ENCODE data around the gene PSME3IP1.

PSME3IP1 gene

GRCh38 chr16:57185446-57185944, 344 bp downstream of the PSME3IP1 start:
- Histone ChIP-seq H3K4me3 (ENCODE audit: low read depth, low read length) (peak overlapping the region; percentile 87), H3K4me1 (ENCODE audit: control insufficient read depth, insufficient read depth, low read length) (peaks cover 33% of the 10 kb centered on the region), H3K9me3 (ENCODE audit: control insufficient read depth, insufficient read depth, low read length) (no peaks in the 10 kb centered on the region), H3K36me3 (ENCODE audit: control insufficient read depth, insufficient read depth, low read length) (no peaks in the 10 kb centered on the region), H3K27ac (ENCODE audit: low read depth, low read length) (peak overlapping the region; percentile 88), H3K9ac (ENCODE audit: low read depth, low read length) (peak overlapping the region; percentile 79), H3K27me3 (ENCODE audit: control insufficient read depth, insufficient read depth, low read length) (no peaks in the 10 kb centered on the region)

GRCh38 chr16:57184887-57185445, 873 bp downstream of the PSME3IP1 start:
- H3K9ac ChIP-seq (ENCODE audit: low read depth, low read length), result peak overlapping the region; percentile 79
- H3K4me3 ChIP-seq (ENCODE audit: low read depth, low read length), result peak overlapping the region; percentile 87
- no peaks in the 10 kb centered on the region for H3K9me3 ChIP-seq (ENCODE audit: control insufficient read depth, insufficient read depth, low read length)

GRCh38 chr16:57184113-57184512, 1.7 kb downstream of the PSME3IP1 start:
- no peak overlapping the region for H3K27ac ChIP-seq (ENCODE audit: low read depth, low read length)
- H3K9ac ChIP-seq (ENCODE audit: low read depth, low read length), result no peak overlapping the region
- H3K4me1 ChIP-seq (ENCODE audit: control insufficient read depth, insufficient read depth, low read length), result peaks cover 39% of the 10 kb centered on the region
- H3K4me3 ChIP-seq (ENCODE audit: low read depth, low read length), result peak overlapping the region; percentile 87
- no peaks in the 10 kb centered on the region for H3K36me3 ChIP-seq (ENCODE audit: control insufficient read depth, insufficient read depth, low read length)
- H3K9me3 ChIP-seq (ENCODE audit: control insufficient read depth, insufficient read depth, low read length), result no peaks in the 10 kb centered on the region
- H3K27me3 ChIP-seq (ENCODE audit: control insufficient read depth, insufficient read depth, low read length), result no peaks in the 10 kb centered on the region

More at GRCh38 chr16:57184887-57185445, 873 bp downstream of the PSME3IP1 start:
- H3K27me3 ChIP-seq (ENCODE audit: control insufficient read depth, insufficient read depth, low read length), result no peaks in the 10 kb centered on the region
- peaks cover 33% of the 10 kb centered on the region for H3K4me1 ChIP-seq (ENCODE audit: control insufficient read depth, insufficient read depth, low read length)
- no peaks in the 10 kb centered on the region for H3K36me3 ChIP-seq (ENCODE audit: control insufficient read depth, insufficient read depth, low read length)
- H3K27ac ChIP-seq (ENCODE audit: low read depth, low read length), result peak overlapping the region; percentile 88

- peak overlapping the region; percentile 72 for H3K27ac ChIP-seq (ENCODE audit: low read depth, low read length)
- no peak overlapping the region for H3K4me3 ChIP-seq (ENCODE audit: low read depth, low read length)
- no peaks in the 10 kb centered on the region for H3K9me3 ChIP-seq (ENCODE audit: control insufficient read depth, insufficient read depth, low read length)
These were observed 6.5 kb downstream of the PSME3IP1 start for GRCh38 chr16:57179215-57179828.

GRCh38 chr16:57178793-57179212, 7.0 kb downstream of the PSME3IP1 start:
- H3K9me3 ChIP-seq (ENCODE audit: control insufficient read depth, insufficient read depth, low read length), result no peaks in the 10 kb centered on the region
- H3K9ac ChIP-seq (ENCODE audit: low read depth, low read length), result no peak overlapping the region
- 0 out of 2 replicates have a peak, but pooled peaks cover under 1% of the 10 kb centered on the region for H3K36me3 ChIP-seq (ENCODE audit: control insufficient read depth, insufficient read depth, low read length)
- H3K27me3 ChIP-seq (ENCODE audit: control insufficient read depth, insufficient read depth, low read length), result no peaks in the 10 kb centered on the region
- H3K4me3 ChIP-seq (ENCODE audit: low read depth, low read length), result no peak overlapping the region
- peaks cover 24% of the 10 kb centered on the region for H3K4me1 ChIP-seq (ENCODE audit: control insufficient read depth, insufficient read depth, low read length)
- H3K27ac ChIP-seq (ENCODE audit: low read depth, low read length), result peak overlapping the region; percentile 72

More at GRCh38 chr16:57179215-57179828, 6.5 kb downstream of the PSME3IP1 start:
- Histone ChIP-seq H3K4me1 (ENCODE audit: control insufficient read depth, insufficient read depth, low read length) (peaks cover 26% of the 10 kb centered on the region), H3K27me3 (ENCODE audit: control insufficient read depth, insufficient read depth, low read length) (no peaks in the 10 kb centered on the region), H3K9ac (ENCODE audit: low read depth, low read length) (no peak overlapping the region), H3K36me3 (ENCODE audit: control insufficient read depth, insufficient read depth, low read length) (no peaks in the 10 kb centered on the region)

GRCh38 chr16:57178196-57178595, 7.6 kb downstream of the PSME3IP1 start:
- Histone ChIP-seq H3K4me1 (ENCODE audit: control insufficient read depth, insufficient read depth, low read length) (peaks cover 24% of the 10 kb centered on the region), H3K9ac (ENCODE audit: low read depth, low read length) (no peak overlapping the region), H3K27ac (ENCODE audit: low read depth, low read length) (no peak overlapping the region), H3K27me3 (ENCODE audit: control insufficient read depth, insufficient read depth, low read length) (no peaks in the 10 kb centered on the region), H3K9me3 (ENCODE audit: control insufficient read depth, insufficient read depth, low read length) (no peaks in the 10 kb centered on the region), H3K4me3 (ENCODE audit: low read depth, low read length) (no peak overlapping the region), H3K36me3 (ENCODE audit: control insufficient read depth, insufficient read depth, low read length) (0 out of 2 replicates have a peak, but pooled peaks cover 4% of the 10 kb centered on the region)

DNA sequence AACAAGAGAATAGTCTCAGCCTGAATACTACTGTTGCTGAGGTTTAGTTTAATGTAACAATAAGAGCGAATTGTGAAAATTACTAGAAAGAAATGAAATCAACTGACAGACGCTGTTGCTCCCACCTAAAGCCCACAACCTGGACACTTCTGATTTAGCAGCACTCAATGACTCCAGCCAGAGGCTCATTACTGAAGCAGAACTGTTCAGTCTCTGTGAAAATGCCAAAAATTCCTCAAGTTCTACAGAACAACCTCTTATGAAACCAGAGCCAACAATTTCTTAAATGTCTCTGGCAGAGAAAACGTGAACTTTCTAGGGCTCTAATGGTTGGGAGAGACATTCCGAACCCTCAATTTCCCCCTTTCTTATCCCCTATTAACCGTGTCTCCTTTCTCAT, 9.9 kb downstream of the PSME3IP1 start:
- Histone ChIP-seq H3K4me3 (ENCODE audit: low read depth, low read length) (no peak overlapping the region), H3K27ac (ENCODE audit: low read depth, low read length) (no peak overlapping the region), H3K36me3 (ENCODE audit: control insufficient read depth, insufficient read depth, low read length) (peaks cover 26% of the 10 kb centered on the region), H3K4me1 (ENCODE audit: control insufficient read depth, insufficient read depth, low read length) (peaks cover 8% of the 10 kb centered on the region), H3K27me3 (ENCODE audit: control insufficient read depth, insufficient read depth, low read length) (no peaks in the 10 kb centered on the region), H3K9ac (ENCODE audit: low read depth, low read length) (no peak overlapping the region), H3K9me3 (ENCODE audit: control insufficient read depth, insufficient read depth, low read length) (no peaks in the 10 kb centered on the region)

DNA sequence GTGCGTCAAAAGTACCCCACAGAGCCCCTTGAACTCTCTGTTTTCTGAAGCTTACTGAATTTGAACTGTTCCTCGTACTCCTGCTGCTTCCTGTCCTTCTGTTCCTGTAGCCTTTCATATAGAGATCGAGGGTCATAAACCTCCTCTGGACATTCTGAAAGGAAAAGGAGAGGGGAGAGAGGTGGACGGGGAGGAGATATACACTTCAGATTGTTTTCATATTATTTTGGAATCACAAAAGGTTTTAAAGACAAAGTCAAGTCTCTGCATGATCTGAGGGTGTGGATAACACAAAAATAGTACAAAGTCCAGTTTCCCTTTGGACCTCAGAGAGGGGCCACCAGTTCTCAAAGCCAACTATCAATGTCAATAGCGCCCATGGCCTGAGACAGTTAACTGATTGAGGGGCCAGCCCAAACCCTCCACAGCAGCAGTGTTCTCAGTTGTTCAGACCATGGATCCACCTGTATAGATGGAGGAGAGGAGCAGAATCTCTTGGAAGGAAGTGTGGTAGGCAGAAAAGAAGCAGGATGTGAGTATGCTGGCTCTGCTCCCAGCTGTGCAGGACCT, 13.0 kb downstream of the PSME3IP1 start:
- H3K36me3 ChIP-seq (ENCODE audit: control insufficient read depth, insufficient read depth, low read length), result peaks cover 46% of the 10 kb centered on the region
- H3K27ac ChIP-seq (ENCODE audit: low read depth, low read length), result no peak overlapping the region

GRCh38 chr16:57169327-57169726, 16.5 kb downstream of the PSME3IP1 start:
- H3K36me3 ChIP-seq (ENCODE audit: control insufficient read depth, insufficient read depth, low read length), result peaks cover 81% of the 10 kb centered on the region

More for the DNA sequence above, 13.0 kb downstream of the PSME3IP1 start:
- no peak overlapping the region for H3K9ac ChIP-seq (ENCODE audit: low read depth, low read length)
- no peaks in the 10 kb centered on the region for H3K4me1 ChIP-seq (ENCODE audit: control insufficient read depth, insufficient read depth, low read length)
- no peaks in the 10 kb centered on the region for H3K9me3 ChIP-seq (ENCODE audit: control insufficient read depth, insufficient read depth, low read length)
- no peaks in the 10 kb centered on the region for H3K27me3 ChIP-seq (ENCODE audit: control insufficient read depth, insufficient read depth, low read length)
- H3K4me3 ChIP-seq (ENCODE audit: low read depth, low read length), result no peak overlapping the region

DNA sequence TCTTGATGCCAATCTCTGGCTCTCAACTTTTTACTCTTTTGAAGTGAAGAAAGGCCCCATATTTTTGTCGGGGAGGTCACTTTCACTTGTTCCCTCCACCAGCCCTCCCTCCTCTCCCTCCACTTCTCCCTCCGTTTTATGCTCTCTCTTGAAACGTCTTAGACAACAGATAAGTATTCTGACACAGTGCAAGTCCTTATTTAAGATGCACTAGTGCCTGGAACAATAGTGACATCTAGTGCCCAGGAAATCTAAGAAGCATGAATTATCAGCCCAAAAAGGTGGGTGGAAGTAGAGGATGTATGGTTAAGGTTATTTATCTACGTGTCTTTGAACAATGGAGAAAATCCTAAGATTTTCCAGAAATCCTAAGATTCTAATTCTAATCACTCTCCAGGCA, 17.9 kb downstream of the PSME3IP1 start:
- H3K36me3 ChIP-seq (ENCODE audit: control insufficient read depth, insufficient read depth, low read length), result peaks cover 88% of the 10 kb centered on the region
- H3K4me3 ChIP-seq (ENCODE audit: low read depth, low read length), result no peak overlapping the region
- no peaks in the 10 kb centered on the region for H3K27me3 ChIP-seq (ENCODE audit: control insufficient read depth, insufficient read depth, low read length)
- no peaks in the 10 kb centered on the region for H3K9me3 ChIP-seq (ENCODE audit: control insufficient read depth, insufficient read depth, low read length)
- no peak overlapping the region for H3K27ac ChIP-seq (ENCODE audit: low read depth, low read length)
- H3K4me1 ChIP-seq (ENCODE audit: control insufficient read depth, insufficient read depth, low read length), result no peaks in the 10 kb centered on the region
- H3K9ac ChIP-seq (ENCODE audit: low read depth, low read length), result no peak overlapping the region

More at GRCh38 chr16:57169327-57169726, 16.5 kb downstream of the PSME3IP1 start:
- no peaks in the 10 kb centered on the region for H3K9me3 ChIP-seq (ENCODE audit: control insufficient read depth, insufficient read depth, low read length)
- no peak overlapping the region for H3K27ac ChIP-seq (ENCODE audit: low read depth, low read length)
- no peaks in the 10 kb centered on the region for H3K27me3 ChIP-seq (ENCODE audit: control insufficient read depth, insufficient read depth, low read length)
- no peak overlapping the region for H3K4me3 ChIP-seq (ENCODE audit: low read depth, low read length)
- H3K4me1 ChIP-seq (ENCODE audit: control insufficient read depth, insufficient read depth, low read length), result no peaks in the 10 kb centered on the region
- no peak overlapping the region for H3K9ac ChIP-seq (ENCODE audit: low read depth, low read length)

GRCh38 chr16:57167538-57167937, 18.3 kb downstream of the PSME3IP1 start:
- H3K9me3 ChIP-seq (ENCODE audit: control insufficient read depth, insufficient read depth, low read length), result no peaks in the 10 kb centered on the region
- no peak overlapping the region for H3K27ac ChIP-seq (ENCODE audit: low read depth, low read length)
- no peaks in the 10 kb centered on the region for H3K27me3 ChIP-seq (ENCODE audit: control insufficient read depth, insufficient read depth, low read length)
- no peak overlapping the region for H3K4me3 ChIP-seq (ENCODE audit: low read depth, low read length)
- H3K4me1 ChIP-seq (ENCODE audit: control insufficient read depth, insufficient read depth, low read length), result no peaks in the 10 kb centered on the region
- no peak overlapping the region for H3K9ac ChIP-seq (ENCODE audit: low read depth, low read length)
- H3K36me3 ChIP-seq (ENCODE audit: control insufficient read depth, insufficient read depth, low read length), result peaks cover 86% of the 10 kb centered on the region

Data from HUES48 (cell line).